ENCODE results near the gene ITGAE.
"Not testable (repeated sequence)": the region's sequence is repeated elsewhere in the genome, so short reads cannot be mapped to it uniquely, and the experiment has no call there.

The ITGAE gene

DNA sequence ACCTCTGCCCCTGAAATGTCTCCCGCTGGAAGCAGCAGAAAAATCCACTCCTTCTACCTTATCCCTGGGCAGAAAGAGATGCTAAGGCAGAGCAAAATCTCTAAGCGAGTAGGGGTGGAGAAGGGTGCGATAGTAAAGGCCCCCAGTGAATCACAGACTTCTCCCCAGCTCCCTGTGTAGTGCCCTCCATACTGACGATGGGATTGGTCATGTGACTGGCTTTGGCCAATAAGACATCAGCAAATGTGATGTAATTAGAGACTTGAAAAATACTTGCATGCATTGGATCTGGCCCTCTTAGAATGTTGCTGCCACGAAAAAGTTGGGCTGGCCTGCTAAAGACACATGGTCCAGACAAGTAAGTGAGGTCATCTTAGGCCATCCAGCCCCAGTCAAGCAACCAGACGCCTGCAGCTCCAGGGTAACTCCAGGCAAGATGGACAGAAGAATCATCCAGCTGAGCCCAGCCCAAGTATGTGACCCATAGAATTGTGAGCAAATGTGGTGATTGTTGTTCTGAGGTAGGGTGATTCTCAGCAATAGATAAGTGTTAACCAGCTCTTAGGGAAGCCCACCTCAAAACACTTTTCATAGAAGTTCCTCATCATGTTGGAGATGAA lies 41.3 kb downstream of the ITGAE start:
- DNase-seq, result no peak

DNA sequence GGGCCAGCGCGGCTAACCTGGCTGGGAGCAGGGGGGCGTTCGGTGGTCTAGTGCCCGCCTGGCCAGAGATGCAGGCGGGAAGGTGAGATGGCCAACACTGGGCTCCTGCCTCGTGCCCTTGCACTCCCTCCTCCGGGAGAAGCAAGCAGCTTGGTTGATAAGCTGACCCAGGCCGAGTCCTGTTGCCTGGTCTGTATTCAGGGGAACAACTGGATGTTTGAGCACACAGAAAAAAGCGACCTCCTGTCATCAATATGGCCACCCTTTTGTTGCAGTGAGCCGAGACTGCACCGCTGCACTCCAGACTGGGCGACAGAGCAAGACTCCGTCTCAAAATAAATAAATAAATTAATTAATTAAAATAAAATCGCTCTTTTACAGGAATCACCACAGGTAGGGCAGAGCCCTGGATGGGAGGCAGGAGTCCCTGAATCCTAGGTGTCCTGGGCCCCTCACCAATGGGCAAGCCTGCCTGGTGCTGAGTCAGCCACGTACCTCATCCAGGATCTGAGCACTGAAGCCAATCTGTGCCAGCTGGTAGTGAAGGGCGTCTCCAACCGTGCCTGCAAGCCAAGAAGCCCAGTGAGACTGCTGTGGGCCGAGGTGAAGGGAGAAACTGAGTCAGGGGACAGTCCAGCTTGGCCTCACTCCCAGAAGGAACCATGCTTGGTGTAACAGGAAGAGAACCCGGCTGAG lies 45.5 kb downstream of the ITGAE start:
- no peak for DNase-seq

DNA sequence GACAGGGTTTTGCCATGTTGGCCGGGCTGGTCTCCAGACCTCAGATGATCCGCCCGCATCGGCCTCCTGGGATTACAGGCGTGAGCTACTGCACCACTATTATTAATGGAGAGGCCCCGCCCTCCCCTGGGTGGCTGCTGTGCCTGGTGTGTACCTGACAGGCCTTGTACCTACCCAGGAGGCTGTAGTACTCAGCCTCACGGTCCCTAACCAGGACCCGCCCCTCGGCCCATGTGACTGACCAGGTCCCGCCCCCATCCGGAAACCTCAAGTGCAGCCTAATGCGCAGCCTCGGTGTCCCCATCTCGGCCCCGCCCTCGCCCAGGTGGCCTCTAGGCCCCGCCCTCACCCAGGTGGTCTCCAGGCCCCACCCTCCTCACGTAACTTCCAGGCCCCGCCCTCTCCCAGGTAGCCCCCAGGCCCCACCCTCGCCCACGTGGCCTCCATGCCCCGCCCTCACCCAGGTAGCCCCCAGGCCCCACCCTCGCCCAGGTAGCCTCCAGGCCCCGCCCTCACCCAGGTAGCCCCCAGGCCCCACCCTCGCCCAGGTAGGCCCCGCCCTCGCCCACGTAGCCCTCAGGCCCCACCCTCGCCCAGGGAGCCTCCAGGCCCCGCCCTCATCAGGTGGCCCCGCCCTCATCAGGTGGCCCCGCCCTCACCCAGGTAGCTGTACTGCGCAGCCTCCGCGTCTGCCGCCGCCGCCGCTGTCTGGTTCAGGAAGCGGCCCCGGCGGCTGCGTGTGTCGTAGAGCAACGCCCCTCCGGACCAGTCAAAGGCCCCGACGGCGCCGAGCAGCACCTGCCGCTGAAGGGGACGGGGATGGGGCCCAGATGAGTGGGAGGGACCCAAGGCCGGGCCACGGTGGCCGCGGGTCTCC lies 46.3 kb downstream of the ITGAE start:
- peak; percentile 86 for DNase-seq

DNA sequence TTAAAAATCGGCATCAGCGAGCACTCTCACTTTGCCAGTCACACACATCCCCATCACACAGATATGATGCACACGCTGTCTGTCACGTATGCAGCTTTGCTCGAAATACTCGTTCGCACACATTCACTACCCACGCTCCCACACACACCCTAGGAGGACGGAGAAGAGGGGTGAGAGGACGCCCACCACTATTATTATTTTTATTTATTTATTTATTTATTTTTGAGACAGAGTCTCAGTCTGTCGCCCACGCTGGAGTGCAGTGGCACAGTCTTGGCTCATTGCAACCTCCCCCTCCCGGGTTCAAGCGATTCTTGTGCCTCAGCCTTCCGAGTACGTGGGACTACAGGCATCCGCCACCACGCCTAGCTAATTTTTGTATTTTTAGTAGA lies 46.9 kb downstream of the ITGAE start:
- no peak for DNase-seq

DNA sequence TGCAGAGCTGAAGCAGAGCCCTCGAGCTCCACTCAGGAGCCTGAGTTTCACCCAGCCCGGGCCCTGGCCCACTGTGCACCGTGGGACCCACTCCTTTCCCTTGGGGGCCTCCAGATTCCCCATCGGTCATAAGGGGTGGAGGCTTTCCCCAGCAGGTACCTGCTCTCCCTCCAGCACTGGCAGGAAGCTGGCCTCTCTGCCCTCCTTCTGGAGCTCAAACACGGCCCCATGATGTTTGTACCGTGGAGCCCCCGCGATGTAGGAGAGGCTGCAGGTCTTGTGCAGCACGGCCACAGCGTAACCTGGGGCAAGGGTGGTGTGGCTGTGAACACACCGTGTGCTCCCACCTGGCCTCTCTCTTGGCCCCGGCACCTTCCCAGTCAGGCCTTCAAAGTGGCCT lies 47.4 kb downstream of the ITGAE start:
- DNase-seq, result no peak

DNA sequence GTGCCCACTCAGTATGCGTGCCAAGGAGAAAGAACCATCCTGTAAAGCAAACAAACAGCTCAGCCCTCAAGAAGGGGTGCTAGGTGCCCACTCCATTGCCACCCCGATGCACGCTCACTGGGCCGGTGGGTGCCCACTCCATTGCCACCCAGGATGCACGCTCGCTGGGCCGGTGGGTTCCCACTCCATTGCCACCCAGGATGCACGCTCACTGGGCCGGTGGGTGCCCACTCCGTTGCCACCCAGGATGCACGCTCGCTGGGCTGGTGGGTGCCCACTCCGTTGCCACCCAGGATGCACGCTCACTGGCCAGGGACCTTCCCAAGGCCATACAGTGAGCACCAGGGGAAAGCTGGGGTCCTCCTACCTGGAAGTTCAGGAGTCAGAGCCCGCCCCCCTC lies 49.2 kb downstream of the ITGAE start:
- no peak for DNase-seq

DNA sequence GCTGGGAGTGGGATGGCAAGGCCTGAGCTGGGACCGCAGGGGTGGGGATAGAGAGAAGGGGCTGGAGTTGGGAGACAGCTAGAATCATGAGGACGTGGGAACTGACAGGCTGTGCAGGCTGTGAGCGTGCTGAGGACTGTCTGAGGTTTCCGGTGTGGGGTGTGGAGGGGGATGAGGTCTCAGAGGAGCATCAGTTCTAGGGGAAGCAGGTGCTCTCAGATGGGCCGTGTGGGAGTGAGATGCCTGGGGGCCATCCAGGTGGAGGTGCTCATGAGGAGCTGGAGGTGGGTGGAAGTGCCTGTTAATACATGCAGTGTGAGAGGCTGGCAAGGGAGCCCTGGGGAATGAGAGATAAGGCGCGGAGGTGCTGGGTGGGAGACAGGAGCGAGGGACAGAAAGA lies 50.1 kb downstream of the ITGAE start:
- DNase-seq, result peak; percentile 58

DNA sequence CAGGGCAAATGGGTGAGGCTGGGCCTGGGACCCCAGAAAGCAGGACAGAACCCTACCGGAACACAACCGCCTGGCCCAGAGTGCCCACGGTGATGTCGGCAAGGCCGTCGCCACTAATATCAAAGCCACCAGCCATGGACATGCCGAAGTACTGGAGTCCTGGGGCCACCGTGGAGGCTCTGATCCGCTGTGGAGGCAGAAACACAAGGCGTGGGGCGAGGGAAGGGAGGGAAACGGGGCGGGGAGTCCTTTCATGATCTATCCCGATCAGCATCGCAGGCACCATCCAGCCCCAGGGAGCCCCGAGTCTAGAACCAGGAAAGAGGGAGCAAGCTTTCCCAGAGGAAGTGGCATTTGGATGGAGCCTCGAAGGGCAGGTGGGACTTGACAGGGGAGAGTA lies 50.7 kb downstream of the ITGAE start:
- no peak for DNase-seq

DNA sequence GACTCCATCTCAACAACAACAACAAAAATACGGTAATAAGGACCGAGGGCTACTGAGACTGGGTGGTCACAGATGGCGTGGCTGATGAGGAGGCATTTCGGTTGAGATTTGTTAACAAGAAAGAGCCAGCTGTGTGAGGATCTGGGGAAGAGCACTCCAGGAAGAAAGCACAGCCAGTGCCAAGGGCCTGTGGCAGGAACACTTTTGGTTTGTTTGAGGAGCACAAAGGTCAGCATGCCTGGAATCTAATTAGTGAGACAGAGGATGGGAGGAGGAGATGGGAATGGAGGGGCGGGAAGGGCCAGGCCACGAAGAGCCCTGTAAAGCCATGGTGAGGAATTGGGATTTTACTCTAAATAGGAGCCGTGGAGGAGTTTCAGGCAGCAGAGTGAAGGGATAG lies 52.4 kb downstream of the ITGAE start:
- DNase-seq, result no peak

DNA sequence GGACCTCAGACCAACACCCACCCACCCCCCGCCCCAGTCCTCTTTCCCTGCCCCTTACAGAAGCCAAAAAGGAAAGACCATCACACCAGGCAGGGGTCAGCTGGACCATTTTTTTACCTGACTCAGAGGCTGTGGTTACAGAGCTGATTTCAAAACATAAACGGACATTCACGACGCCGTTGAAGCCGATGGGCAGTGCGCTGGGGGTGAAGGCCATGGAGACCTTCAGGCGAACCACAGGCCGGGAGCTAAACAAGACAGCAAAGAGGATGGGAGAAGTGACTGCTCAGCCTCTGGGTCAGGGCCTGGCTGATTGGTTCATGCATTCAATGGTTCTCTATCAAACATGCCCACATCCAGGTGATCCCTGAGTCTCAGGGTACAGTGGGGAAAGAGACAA lies 53.2 kb downstream of the ITGAE start:
- DNase-seq, result no peak

DNA sequence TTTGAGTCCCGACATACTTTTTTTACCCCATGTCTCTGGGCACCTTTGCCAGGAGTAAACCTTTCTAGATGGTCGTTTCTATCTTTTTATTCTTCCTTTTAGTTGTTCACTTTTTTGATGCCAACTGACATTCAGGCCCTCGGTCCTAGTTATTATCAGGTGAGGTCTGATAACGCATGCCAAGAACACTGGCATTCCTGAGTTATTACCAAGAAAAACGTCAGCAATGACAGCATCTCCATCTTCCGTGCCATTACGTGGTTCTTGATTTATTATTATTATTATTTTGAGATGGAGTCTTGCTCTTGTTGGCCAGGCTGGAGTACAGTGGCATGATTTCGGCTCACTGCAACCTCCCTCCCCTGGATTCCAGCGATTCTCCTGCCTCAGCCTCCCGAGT lies 55.9 kb downstream of the ITGAE start:
- no peak for DNase-seq

DNA sequence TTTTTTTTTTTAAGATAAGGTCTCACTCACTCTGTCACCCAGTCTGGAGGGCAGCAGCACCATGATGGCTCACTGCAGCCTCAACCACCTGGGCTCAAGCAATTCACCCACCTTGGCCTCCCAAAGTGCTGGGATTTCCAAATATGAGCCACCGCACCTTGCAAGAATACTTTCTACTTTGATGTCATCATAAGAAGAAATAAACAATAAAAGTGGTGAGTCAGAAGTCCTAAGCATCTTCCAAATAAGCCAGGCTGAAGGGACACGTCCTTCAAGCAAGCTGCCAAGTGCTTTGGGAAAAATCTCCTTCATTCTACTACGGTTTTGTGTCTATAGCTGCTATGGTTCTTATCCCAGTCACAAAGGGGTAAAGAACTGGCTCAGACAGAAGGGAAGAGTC lies 57.0 kb downstream of the ITGAE start:
- DNase-seq, result no peak

DNA sequence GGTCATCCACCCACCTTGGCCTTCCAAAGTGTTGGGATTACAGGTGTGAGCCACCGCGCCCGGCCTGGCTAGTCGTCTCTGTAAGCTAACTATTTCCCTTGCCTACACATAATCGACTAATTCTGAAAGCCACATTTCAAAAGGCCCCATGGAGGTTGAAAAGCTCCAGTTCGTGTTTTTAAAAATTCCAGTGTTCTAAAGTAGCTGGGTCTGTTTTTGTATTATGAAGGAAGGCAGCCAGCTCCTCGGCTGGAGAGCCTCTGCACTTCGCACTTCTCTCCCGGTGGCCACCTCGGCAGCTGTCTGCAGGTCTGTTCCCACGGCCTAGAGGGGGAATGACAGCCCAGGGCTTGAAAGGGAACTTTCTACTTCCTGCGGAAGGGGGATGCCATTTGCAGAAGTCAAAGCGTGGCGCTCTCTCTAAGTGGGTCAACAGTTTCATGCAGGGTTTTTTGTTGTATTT lies 60.3 kb downstream of the ITGAE start:
- peak; percentile 67 for DNase-seq

DNA sequence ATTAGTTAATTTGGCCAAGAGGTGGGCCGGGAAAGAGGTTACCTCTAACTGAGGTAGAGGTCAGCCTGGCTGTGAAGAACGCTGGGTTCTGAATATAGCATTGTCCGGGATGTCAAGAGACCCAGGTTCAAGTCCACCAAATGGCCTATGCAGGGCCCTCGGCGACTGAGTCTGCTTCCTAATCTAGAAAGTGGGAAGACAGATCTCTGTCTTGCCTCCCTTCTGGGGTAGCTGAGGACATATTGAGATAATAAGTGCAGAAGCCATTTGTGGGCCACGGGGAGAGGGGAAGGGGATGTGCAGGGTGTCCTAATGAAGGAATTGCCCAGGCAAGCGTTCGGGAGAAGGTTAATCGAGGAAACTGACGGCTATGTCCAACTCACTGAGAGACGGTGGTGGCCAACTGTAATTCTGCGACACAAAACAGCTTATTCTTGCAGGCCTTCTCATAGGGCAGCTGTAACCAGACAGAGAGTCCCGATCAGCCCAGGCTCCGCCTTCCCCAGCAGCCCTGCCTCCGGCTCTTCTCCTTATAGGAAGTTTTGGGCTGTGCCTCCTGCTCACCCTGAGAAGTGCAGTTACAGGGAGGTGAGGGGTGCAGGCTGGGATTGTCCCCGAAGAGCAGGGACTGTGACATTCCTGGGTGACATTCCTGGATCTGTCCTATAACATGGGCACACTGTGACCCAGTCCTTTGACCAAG lies 61.4 kb downstream of the ITGAE start:
- no peak for DNase-seq

DNA sequence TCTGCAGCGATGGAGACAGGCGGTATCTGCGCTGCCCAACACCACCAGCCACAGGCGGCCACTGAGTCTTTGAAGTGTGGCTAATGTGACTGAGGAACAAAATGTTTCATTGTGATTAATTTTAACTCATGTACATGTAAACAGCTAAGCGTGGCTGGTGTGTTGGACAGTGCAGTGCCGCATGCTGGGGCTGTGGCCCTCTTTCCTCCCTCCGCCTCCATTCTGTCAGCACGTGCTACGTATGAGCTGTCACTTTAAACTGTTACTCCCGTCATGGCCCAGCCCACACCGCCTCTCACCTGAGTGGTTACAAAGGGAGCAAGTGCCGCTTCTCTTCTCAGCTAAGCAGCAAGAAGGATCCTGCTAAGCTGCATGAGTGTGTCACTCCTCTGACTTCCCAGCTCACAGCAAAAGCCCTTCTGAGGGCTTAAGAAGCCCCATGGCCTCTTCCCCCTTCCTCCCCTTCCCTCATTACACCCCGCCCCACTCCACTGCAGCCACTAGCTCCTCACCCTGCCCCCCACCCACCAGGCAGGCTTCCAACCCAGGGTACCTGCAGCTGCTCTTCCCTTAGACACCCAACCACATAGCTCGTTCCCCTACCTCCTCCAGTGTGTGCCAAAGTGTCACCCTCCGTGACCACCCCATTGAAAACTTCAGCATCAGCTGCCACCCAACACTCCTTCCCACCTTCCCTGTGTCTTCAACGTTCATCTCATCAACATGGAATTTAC lies 62.3 kb downstream of the ITGAE start:
- peak; percentile 60 for DNase-seq

DNA sequence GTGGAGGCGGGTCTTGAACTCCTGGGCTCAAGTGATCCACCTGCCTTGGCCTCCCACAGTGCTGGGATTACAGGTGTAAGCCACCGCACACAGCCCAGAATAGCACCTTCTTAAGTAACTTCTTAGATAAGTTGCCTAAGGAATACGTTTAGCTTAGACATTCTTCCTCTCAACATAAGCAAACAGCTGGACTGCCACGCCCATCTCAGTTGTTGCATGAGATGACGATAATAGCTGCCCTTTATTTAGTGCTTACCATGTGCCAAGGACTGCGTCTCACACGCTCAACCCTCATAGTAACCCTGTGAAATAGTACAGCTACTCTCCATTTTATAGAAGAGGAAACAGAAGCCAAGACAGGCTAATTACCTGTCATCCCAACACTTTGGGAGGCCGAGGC lies 65.5 kb downstream of the ITGAE start:
- no peak for DNase-seq

DNA sequence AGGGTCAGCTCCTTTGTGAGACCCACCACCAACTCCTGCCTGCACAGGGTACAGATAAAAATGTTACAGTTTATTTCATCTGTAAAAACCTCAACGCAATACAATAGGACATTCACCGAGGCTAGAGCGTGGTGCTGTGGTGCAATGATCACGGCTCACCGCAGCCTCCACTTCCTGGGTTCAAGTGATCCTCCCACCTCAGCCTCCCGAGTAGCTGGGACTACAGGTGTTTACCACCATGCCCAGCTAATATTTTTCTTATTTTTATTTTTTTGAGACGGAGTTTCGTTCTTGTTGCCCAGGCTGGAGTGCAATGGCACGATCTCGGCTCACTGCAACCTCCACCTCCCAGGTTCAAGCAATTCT lies 66.1 kb downstream of the ITGAE start:
- not testable (repeated sequence) for DNase-seq

DNA sequence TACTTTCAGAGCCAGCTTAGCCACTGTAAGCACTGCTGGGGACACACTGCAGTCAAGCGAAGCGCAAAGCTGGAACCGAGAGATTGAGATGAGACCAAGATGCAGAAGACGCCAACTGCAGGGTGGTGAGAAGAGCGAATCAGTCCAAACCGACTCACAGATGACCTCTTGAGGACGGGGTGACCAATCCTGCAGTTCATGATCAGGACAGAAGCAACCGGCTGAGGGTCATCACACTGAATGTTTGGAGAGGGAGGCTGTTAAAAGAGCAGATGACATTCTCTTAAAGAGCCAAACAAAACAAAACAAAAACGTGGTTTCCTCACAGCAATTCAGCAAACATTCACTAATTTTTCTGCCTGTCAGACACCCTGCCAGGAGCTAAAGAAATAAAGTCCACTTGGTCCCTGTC lies 68.8 kb downstream of the ITGAE start:
- no peak for DNase-seq

DNA sequence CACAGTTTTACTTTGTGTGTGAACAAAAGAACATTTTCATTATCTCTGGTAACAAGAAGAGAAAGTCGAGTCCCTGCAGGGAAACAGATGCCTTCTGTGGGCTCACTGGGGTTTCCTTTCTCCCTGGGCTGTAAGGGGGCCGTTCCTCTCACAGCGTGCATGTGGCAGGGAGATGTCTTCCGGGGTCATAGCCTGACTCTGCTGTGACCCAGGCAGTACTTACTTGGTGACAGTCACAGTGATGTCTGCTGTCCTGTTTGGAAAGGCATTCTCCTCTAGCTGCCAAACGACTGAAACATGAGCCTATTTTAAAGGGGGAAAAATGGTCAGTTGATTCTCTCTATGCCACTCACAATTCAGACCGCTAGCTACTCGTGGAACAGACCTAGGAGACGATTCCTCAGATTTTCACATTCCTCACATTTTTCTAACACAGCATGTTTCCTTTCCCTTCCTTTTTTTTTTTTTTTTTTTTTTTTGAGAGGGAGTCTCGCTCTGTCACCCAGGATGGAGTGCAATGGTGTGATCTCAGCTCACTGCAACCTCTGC lies 70.0 kb downstream of the ITGAE start:
- no peak for DNase-seq

DNA sequence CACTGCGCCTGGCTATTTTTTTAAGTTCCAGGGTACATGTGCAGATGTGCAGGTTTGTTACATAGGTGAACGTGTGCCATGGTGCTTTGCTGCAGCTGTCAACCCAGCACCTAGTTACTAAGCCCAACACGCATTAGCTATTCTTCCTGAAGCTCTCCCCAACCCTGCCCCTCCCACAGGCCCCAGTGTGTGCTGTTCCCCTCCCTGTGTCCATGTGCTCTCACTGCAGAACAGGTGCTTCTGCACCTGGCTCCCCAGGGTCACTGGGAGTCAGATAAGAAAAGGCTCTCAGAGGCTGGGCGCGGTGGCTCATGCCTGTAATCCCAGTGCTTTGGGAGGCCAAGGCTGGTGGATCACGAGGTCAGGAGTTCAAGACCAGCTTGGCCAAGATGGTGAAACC lies 71.1 kb downstream of the ITGAE start:
- DNase-seq, result no peak

DNA sequence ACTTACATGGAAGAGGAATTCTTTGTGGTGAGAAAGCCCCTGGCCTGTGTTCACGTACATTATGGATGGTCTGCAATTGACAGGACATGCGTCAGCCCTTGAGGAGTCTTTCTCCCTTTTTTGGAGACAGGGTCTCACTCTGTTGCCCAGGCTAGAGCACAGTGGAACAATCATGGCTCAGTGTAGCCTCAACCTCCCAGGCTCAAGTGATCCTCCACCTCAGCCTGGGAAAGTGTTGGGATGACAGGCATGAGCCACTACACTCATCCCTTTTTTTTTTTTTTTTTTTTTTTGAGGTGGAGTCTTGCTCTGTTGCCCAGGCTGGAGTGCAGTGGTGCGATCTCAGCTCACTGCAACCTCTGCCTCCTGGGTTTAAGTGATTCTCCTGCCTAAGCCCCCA lies 72.9 kb downstream of the ITGAE start:
- DNase-seq, result not testable (repeated sequence)

DNA sequence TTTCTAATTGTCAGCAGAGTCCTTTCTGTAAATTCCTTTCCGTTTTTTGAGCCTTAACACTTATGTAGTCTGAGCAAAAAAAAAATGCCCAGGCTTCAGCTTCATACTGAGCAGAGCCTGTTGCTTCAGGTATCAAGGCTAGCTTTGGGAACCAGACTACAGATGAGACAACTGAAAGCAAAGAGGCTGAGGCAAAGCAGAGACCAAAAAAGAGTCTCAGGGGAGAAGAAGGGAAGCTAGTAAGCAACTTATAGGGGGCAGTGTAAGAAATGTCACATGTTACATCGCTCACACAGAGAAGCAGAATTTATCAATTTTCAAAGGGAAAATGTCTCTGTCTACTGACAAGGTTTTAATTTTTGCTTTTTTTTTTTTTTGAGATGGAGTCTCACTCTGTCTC lies 73.9 kb downstream of the ITGAE start:
- no peak for DNase-seq

All from CD4-positive, alpha-beta T cell treated with Interleukin-10 for 1 hour (primary cell).